Keratinocyte (primary cell): ENCODE measurements around the gene CLSTN2. TPM values are rescaled to one million over a fixed set of nuclear protein-coding genes. Genes with fewer than 3 reads are reported as not detected.

Source experiments
- DNase-seq: peaks from one replicate; pipeline ENCODE4 v3.0.0-alpha.2; 2011; ENCODE audit warnings: low read depth, missing footprints, low spot score
- FAIRE-seq: peaks from 2 replicates; lab custom pipeline; 2011; peaks lifted over from hg19 to GRCh38; lab: Jason Lieb, UNC
- H2AFZ ChIP-seq: 2 replicates; pipeline ENCODE4 v1.6.0; 2012; ENCODE audit warnings: low read length, control low read depth, inconsistent platforms; ENCODE audit not compliant: control insufficient read depth
- H3K27ac ChIP-seq: 2 replicates; pipeline ENCODE4 v1.5.1; 2011; ENCODE audit warnings: low read length; ENCODE audit not compliant: control insufficient read depth, insufficient read depth
- H3K27me3 ChIP-seq: 3 replicates; pipeline ENCODE4 v1.6.0; 2011; ENCODE audit warnings: low read length; ENCODE audit not compliant: control insufficient read depth, insufficient read depth; ENCODE audit errors: extremely low read depth
- H3K36me3 ChIP-seq, 2 experiments: 2 replicates in 1 of 2; 3 replicates in 1 of 2; pipeline ENCODE4 v1.5.1; 2011; ENCODE audit warnings: low read length in 2 of 2, mild to moderate bottlenecking in 1 of 2; ENCODE audit not compliant: control insufficient read depth in 2 of 2, insufficient read depth in 2 of 2; ENCODE audit errors: extremely low read depth in 1 of 2
- H3K4me1 ChIP-seq: 3 replicates; pipeline ENCODE4 v1.5.1; 2011; ENCODE audit warnings: low read length; ENCODE audit not compliant: control insufficient read depth, insufficient read depth; ENCODE audit errors: extremely low read depth
- H3K4me2 ChIP-seq: 3 replicates; pipeline ENCODE4 v1.6.0; 2011; ENCODE audit warnings: low read depth, low read length; ENCODE audit not compliant: control insufficient read depth, insufficient read depth; ENCODE audit errors: extremely low read depth
- H3K4me3 ChIP-seq, 3 experiments: fragments of 200-600 bp in 1 of 3; sonication (generic) in 1 of 3; 2 replicates in 2 of 3; 3 replicates in 1 of 3; pipeline ENCODE4 v1.5.1; 2011 to 2016; ENCODE audit warnings: low read length in 3 of 3, mild to moderate bottlenecking in 3 of 3, control low read depth in 2 of 3, inconsistent platforms in 1 of 3, low read depth in 1 of 3, mixed read lengths in 1 of 3, mixed run types in 1 of 3, moderate library complexity in 1 of 3; ENCODE audit not compliant: control insufficient read depth in 2 of 3, insufficient read depth in 2 of 3; ENCODE audit errors: extremely low read depth in 1 of 3
- H3K79me2 ChIP-seq: 2 replicates; pipeline ENCODE4 v1.6.0; 2012; ENCODE audit warnings: low read length; ENCODE audit not compliant: control insufficient read depth, insufficient read depth
- H3K9ac ChIP-seq: 3 replicates; pipeline ENCODE4 v1.6.0; 2011; ENCODE audit warnings: low read length; ENCODE audit not compliant: control insufficient read depth, insufficient read depth; ENCODE audit errors: extremely low read depth
- H3K9me1 ChIP-seq: 3 replicates; pipeline ENCODE4 v1.6.0; 2011; ENCODE audit warnings: low read length; ENCODE audit not compliant: control insufficient read depth, insufficient read depth; ENCODE audit errors: extremely low read depth
- H3K9me3 ChIP-seq: 2 replicates; pipeline ENCODE4 v1.5.1; 2012; ENCODE audit warnings: low read depth, low read length; ENCODE audit not compliant: control insufficient read depth
- H4K20me1 ChIP-seq: 3 replicates; pipeline ENCODE4 v1.6.0; 2011; ENCODE audit warnings: low read length; ENCODE audit not compliant: control insufficient read depth, insufficient read depth; ENCODE audit errors: extremely low read depth
- CTCF ChIP-seq, 3 experiments: IDR thresholded peaks in 1 of 3; conservative IDR thresholded peaks in 1 of 3; optimal IDR thresholded peaks in 1 of 3; 2 replicates in 2 of 3; 3 replicates in 1 of 3; pipeline versions ENCODE3 to v1.5.1; 2011; ENCODE audit warnings: low read length in 3 of 3, mild to moderate bottlenecking in 3 of 3, moderate library complexity in 2 of 3, control low read depth in 1 of 3, inconsistent platforms in 1 of 3; ENCODE audit not compliant: insufficient read depth in 2 of 3; ENCODE audit errors: extremely low read depth in 1 of 3
- EZH2 ChIP-seq: IDR thresholded peaks from one replicate; pipeline ENCODE4 v1.6.1; 2012; ENCODE audit warnings: inconsistent platforms, mild to moderate bottlenecking, low read length, moderate library complexity
- dilution Hi-C: fragments of 300-500 bp; cut with MboI; formaldehyde crosslinking; loops from one replicate; pipeline ENCODE4 v1.7.0; 2020; ENCODE audit warnings: low sequenced_read_pairs; ENCODE audit not compliant: extremely low pct_ligation_motif_present
- polyA plus RNA-seq, 5 experiments: library from polyadenylated mRNA; depleted of rRNA in 3 of 5; stranded (reverse) in 3 of 5; stranded (forward) in 1 of 5; unstranded in 1 of 5; fragments of >200 nt; gene quantifications; 1 replicate in 1 of 5; 2 replicates in 3 of 5; 3 replicates in 1 of 5; pipeline versions ENCODE4 v1.2.1 to v1.2.3, GENCODE V29; 2011 to 2012; ENCODE audit warnings: missing spikeins in 2 of 5, low read depth in 1 of 5, low replicate concordance in 1 of 5

Gene CLSTN2
- polyA plus RNA-seq, 1 donor (not counting 4 experiments of a cell fraction or from before 2014, with no cell fraction given): 0.09 TPM

DNA sequence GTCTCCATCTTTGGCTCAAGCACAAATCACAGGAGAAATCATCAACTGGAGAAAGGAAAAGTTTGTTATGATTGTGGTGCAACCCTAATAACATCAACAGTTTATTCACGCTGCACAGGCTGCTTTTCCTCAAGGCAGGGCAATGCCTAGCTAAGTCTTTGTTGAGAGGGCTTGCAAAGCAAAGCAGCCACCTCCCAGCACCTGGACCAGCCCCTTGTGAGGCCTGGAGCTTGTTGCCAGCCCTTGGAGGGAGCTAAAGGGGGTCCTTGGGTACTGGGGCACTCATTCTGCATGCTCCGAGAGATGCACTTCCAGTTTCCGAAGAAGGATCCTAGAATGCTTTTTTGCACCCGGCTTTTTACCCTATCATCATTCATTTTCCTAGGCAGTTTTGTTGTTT, 288.2 kb downstream of the CLSTN2 start:
- DNase-seq (no peak), FAIRE-seq (no peak)
- Histone ChIP-seq H3K9me3 (no peaks in the 10 kb centered on the region), H3K4me2 (no peak overlapping the region), H3K9me1 (no peaks in the 10 kb centered on the region), H3K27ac (no peak overlapping the region), H3K9ac (no peak overlapping the region), H2AFZ (no peak overlapping the region), H3K27me3 (no peaks in the 10 kb centered on the region), H3K4me1 (no peaks in the 10 kb centered on the region), H4K20me1 (no peaks in the 10 kb centered on the region), H3K79me2 (no peaks in the 10 kb centered on the region), H3K36me3 (no peaks in the 10 kb centered on the region), H3K4me3 (no peak overlapping the region)
- TF ChIP-seq CTCF (optimal IDR thresholded peaks at IDR 0.05 in 1 of 3, IDR thresholded peaks at IDR 0.05 in 1 of 3, conservative IDR thresholded peaks at IDR 0.05 in 1 of 3; ENCODE audit: extremely low read depth in 1 of 3, insufficient read depth in 2 of 3, low read length in 3 of 3) (no peak), EZH2 (no peak)
- dilution Hi-C loops: no loop called here

DNA sequence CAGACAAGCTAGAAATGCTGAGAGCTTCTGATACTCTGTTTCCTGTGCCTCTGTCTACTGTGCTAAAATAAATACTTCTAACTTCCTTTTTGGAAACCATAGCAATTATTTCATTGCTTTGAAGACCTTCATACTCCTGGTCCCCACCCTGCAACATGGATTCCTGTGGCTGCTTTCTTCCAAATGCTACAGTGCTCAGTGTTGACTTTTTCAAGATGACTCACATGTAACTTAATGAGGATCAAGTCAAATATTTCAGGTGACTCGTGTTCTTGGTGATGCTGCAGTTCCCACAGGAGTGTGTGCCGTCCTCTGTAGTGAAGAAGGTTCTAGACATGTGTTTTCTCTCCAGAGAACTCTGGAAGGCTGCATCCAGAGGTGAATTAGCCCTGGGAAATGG, 288.6 kb downstream of the CLSTN2 start:
- H3K79me2 ChIP-seq: no peaks in the 10 kb centered on the region
- no peaks in the 10 kb centered on the region for H3K27me3 ChIP-seq
- H3K4me2 ChIP-seq: no peak overlapping the region
- no peak overlapping the region for H3K9ac ChIP-seq
- FAIRE-seq: peak; percentile 39
- H3K9me3 ChIP-seq: no peaks in the 10 kb centered on the region
- no peaks in the 10 kb centered on the region for H3K4me1 ChIP-seq
- no peak for DNase-seq
- no peaks in the 10 kb centered on the region for H3K36me3 ChIP-seq
- no peak overlapping the region for H3K27ac ChIP-seq
- no peaks in the 10 kb centered on the region for H3K9me1 ChIP-seq
- dilution Hi-C loops: no loop called here
- no peak for TF ChIP-seq EZH2
- no peaks in the 10 kb centered on the region for H4K20me1 ChIP-seq
- no peak overlapping the region for H2AFZ ChIP-seq
- H3K4me3 ChIP-seq: no peak overlapping the region

DNA sequence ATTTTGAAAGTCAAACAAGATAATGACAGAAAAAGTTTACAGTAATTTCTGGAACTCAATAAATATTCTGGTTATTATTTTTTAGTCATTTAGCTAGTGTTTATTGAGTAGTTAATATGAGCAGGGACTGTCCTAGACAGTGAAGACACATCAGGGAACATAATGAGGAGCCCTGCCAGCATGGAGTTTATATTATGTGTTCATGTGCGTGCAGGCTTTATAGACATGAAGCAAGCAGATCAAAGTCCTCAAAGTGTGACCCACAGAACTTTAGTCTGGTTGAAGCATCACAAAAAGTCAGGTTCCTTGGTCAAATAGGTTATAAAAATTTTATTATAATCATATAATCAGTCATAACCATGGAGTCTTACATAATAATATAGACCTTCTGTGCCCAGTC, 289.3 kb downstream of the CLSTN2 start:
- no peaks in the 10 kb centered on the region for H3K9me1 ChIP-seq
- no peak for FAIRE-seq
- no peak overlapping the region for H2AFZ ChIP-seq
- no peak overlapping the region for H3K27ac ChIP-seq
- H3K4me1 ChIP-seq: no peaks in the 10 kb centered on the region
- TF ChIP-seq EZH2 (no peak), CTCF (optimal IDR thresholded peaks at IDR 0.05 in 1 of 3, IDR thresholded peaks at IDR 0.05 in 1 of 3, conservative IDR thresholded peaks at IDR 0.05 in 1 of 3; ENCODE audit: extremely low read depth in 1 of 3, insufficient read depth in 2 of 3, low read length in 3 of 3) (no peak)
- dilution Hi-C loops: no loop called here
- H3K79me2 ChIP-seq: no peaks in the 10 kb centered on the region
- H3K9me3 ChIP-seq: no peaks in the 10 kb centered on the region
- no peaks in the 10 kb centered on the region for H3K27me3 ChIP-seq
- no peaks in the 10 kb centered on the region for H4K20me1 ChIP-seq
- no peak overlapping the region for H3K4me2 ChIP-seq
- no peaks in the 10 kb centered on the region for H3K36me3 ChIP-seq
- DNase-seq: no peak
- no peak overlapping the region for H3K4me3 ChIP-seq
- no peak overlapping the region for H3K9ac ChIP-seq
